ENCODE data around the gene CPPED1.
A peak's percentile ranks its signal among the peaks of the same experiment; 100 is the strongest.

The CPPED1 gene

DNA sequence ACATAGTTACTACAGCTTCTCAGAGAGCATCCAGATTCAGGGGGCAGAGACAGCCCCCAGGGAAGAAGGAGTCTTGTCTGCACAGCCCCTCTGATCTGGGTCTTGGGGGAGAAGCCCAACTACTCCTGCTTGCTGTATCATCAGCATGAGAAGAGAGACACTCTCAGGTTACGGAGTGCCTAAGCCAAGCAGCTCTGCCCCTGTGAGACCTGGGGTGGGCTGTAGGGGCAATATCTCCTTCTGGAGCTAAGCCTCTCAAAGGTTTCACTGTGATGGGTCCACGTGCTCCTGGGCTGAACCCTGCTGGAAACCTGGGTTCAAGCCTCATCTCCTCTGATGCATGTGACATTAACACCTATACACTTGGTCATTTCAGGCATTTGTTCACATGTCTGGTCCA is 123.2 kb downstream of the CPPED1 start:
- no peak for DNase-seq (ENCODE audit: low spot score)

DNA sequence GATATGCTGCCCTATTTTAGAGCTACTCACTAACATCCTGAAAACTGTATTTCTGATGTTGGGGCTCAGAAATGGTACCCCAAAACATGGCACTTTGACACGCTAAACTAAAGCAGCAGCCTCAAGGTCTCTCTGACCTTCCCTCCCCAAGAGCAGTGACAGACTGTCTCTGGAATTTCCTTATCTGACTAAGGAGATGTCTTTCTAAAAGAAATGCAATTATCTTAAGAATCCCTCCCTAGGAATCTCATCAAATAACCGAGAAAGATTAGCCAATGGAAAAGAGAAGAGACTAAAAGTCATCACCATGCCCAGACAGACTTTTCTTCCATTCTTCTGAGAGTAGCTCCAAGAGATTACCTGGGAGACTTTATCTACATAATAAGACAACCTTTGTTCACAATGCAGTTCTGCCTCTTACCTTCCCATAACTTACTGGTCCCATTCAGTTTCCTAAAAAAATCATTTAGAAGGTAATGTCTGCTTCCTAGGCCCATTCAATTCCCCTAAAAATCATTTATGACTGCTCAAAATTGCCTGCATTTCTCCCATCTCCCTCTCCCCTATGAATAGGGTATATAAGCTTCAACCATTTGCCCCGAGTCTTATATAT is 123.9 kb downstream of the CPPED1 start:
- DNase-seq (ENCODE audit: low spot score) = no peak

DNA sequence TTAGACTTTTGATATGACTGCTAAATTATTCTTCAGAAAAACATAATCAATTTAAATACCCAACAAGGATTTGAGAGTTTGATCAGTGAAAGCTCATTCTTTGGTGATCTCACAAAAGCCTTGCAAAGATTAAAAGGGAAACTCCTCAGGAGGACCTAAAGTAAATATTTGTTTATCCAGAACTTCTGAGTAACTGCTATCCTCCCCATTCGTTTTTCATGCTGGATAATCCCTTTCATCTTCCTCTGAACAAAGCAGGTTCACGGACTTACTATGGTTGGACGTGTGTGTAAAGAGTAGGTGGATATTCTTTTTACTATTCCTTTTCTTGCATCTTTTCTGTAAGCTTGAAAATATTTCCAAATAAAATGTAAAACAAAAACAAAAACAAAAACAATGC is 124.7 kb downstream of the CPPED1 start:
- DNase-seq (ENCODE audit: low spot score) = no peak

DNA sequence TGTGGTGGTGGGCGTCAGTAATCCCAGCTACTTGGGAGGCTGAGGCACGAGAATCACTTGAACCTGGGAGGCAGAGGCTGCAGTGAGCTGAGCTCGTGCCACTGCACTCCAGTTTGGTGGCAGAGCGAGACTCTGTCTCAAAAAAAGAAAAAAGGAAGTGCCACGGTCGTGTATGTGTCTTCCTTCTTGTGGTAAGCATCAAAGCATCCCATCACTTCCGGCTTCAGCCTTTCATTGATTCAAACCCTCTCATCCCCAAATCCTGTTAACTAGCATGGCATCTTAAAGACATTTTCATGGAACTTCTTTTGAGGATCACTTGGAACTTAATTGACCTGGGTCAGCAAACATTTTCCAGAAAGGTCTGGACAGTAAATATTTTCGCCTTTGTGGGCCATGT is 126.2 kb downstream of the CPPED1 start:
- DNase-seq (ENCODE audit: low spot score) = no peak

DNA sequence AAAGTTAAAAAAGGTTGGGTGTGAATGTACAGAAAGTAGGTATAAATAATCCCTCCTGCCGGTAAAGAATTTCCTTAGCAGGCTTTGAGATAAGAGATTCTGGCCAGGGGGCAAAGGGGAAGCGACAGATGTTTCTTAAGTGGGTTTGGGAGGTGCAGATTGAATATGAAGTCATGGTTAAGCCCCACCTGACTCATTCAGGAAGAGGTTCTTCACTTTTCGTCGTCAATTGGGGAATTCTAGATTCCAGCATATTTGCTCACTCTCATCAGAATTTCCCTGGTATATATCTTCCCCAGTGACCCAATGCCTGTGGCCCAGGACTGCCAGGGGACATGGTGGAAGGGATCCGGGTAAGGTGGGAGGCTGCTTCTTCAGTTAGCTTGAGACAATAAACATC is 127.8 kb downstream of the CPPED1 start:
- no peak for DNase-seq (ENCODE audit: low spot score)

DNA sequence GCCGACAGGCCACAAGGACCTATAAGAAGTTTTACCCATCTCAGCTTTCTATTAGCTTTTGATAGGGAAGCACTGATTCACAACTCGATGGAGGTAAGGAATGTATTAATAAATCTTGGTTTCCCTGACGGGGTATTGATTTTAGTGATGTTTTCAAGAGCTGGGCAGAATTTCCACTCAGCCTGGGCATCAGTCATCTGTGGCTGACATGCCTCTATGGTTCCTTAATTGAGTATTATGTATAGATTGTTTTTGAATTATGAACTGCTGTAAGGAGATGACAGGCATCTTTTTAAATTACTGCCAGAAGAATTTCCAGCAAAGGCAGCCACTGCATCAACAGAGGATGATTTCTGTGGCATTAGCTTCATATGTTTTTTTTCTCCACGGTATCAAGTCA is 128.6 kb downstream of the CPPED1 start:
- no peak for DNase-seq (ENCODE audit: low spot score)

DNA sequence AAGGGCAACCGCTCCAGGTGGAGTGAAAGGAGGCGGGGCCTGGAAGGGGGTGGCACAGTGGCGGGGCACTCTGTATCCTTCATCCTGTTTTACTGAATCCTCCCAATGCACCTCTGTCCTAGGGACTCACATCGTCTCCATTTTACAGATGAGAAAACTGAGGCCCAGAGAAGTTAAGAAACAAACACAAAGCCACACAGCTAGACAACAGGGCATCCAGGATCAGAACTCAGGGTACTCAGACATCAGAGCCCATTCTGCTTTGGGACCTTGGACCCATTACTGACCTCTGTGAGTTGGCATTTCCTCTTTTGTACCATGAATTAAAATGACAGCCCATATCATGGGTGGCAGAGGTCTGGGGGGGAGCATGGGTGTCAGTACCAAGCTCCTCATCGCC is 129.2 kb downstream of the CPPED1 start:
- DNase-seq (ENCODE audit: low spot score) = no peak

DNA sequence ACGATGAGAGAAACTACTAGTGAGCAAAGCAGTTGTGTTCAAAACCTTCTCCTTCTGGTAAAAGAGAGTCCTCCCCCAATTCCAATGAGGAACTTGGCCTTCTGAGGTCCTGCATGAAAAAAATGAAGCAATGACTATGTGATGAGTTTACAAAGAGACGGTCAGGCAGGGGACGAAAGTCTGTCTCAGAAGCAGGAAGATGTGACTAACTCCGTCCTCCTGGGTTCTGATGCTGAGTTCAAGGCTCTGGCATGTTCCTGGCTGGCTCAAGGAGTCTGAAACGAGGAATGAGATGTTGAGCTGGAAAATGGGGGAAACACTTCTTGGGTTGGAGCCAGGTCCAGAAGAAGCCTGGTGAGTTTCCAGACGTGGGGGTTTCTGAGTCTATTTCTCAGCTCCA is 129.6 kb downstream of the CPPED1 start:
- no peak for DNase-seq (ENCODE audit: low spot score)

DNA sequence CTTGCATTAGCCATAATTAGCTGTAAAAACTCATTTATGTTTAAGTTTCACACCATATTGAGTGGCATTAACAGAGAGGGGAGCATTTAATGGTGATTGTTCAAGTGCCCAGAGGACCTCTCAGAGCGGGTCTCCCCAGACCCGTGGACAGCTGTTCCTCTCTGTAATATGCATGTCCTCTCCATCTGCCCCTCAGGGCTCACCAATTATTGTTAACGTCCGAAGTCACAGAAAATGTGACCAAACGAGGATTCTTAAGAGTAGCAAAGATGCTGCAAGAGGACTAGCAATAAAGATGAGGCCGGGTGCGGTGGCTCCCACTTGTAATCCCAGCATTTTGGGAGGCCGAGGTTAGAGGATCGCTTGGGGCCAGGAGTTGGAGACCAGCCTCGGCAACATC is 130.2 kb downstream of the CPPED1 start:
- DNase-seq (ENCODE audit: low spot score) = no peak

DNA sequence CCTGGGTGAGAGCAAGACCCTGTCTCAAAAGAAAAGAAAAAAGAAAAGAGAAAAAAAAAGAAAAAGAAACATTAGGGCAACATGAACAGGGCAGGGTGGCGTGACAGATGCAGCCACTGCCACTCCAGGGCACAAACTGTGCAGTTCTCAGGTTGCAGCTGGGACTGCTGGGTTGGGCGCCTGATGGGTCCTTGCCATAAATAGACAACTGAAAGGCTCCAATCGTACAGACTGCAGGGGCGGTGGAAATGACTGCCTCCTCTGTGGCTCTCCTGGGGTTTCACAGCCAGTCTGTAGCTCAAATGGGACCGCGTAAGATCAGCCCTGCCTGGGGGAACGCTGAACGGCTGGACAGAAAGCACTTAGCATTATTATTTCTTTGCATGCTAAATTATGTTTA is 130.7 kb downstream of the CPPED1 start:
- DNase-seq (ENCODE audit: low spot score) = peak; percentile 16

DNA sequence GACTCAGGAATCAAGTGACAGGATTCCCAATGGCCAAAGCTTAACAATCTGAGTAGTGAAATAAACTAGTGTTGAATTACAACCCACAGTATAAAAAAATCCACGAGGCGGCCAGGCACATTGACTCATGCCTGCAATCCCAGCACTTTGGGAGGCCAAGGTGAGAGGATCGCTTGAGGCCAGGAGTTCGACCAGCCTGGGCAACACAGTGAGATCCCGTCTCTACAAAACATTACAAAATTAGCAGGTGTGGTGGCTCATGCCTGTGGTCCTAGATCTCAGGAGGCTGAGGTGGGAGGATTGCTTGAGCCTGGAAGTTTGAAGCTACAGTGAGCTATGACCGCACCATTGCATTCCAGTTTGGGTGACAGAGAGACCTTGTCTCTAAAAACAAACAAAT is 133.8 kb downstream of the CPPED1 start:
- DNase-seq (ENCODE audit: low spot score) = no peak

DNA sequence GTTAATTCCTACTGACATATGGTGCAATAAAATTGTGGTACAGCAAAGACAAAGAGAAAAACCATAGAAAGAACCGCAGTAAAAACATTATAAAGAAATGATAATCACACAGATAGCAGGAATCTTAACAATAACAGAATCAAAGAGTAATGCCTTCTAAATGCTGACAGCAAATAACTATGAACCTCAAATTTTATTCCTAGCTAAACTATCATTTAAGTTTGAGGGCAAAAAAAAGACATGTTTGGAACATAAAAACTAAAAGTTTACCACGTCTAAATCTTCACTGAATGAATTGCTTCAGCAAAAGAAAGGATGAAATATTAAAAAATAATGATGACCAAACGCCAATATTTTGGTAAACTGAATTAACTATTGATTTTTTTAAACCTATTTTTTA is 135.8 kb downstream of the CPPED1 start:
- DNase-seq (ENCODE audit: low spot score) = no peak

DNA sequence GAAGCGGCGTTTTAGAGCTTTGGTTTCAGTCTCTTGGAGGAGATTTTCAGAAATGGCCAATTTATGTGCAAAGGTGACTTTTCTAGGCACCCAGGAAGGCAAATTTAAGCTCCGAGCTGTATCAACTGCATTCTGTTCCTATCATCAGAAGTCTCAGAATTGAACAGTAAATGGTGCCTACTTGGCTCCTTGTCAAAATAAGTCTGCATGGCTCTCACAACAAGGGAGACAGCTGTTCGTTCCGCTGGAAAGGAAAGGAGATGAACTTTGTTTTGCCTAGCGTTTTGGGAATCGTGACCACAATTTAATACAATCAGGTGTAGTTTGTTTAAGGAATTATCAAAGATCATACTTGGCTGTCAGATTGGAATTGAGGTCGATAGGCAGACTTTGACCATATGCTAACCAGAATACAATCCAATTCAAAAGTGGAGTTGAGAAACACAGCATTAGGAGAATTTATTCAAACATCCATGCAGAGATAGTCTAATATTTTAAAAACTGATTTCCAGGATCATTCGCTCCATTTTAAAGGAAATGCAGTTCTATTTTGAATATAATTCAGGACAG is 139.4 kb downstream of the CPPED1 start:
- no peak for DNase-seq (ENCODE audit: low spot score)

DNA sequence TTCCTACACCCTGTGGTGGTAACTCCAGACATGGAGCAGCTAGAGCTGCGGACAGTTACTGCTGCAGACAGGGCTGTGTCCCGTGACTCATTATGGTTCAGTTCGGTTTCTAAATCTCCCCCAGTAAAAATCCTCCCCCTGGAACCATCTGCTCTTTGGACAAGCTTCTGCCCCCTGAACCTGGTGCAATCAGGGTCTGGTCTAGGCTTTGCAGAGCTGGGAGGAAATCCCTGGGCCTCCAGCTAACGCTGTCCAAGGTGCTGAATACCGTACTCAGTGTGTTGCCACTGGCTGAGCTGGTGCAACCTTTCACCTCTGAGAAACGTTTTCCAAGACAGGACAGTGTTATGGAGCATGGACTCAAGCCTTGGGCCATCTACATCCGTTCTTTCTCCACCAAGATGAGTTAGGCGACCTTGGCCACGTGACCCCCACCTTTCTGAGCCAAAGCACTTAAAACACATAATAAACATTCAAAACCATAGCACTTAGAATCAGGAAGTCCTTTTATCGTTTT is 142.0 kb downstream of the CPPED1 start:
- no peak for DNase-seq (ENCODE audit: low spot score)

DNA sequence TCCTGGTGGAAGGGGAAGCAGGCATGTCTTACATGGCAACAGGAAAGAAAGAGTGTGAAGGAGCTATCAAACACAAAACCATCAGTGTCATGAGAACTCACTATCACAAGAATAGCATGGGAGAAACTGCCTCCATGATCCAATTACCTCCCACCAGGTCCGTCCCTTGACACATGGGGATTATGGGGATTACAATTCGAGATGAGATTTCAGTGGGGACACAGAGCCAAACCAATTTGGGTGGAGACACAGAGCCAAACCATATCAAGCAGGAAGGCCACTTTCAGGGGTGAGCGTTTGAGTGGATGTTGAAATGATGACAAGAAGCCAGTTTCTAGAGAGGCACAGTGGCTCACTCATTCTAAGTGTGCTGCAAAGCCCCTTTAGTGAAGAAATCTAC is 143.8 kb downstream of the CPPED1 start:
- DNase-seq (ENCODE audit: low spot score) = no peak

DNA sequence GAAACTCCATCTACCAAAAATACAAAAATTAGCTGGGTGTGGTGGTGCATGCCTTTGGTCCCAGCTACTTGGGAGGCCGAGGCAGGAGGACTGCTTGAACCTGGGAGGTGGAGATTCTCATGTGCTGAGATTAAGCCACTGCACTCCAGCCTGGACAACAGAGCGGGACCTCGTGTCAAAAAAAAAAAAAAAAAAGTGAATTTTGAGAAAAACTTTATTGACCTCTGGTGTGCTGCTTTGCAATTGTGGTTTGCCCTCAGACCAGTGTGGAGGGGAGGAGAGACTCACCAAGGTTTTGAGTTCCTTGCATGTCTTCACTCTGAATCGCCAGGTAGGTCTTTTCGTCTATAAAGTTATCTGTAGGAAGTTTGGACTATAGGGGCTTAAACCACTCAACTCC is 145.2 kb downstream of the CPPED1 start:
- no peak for DNase-seq (ENCODE audit: low spot score)

DNA sequence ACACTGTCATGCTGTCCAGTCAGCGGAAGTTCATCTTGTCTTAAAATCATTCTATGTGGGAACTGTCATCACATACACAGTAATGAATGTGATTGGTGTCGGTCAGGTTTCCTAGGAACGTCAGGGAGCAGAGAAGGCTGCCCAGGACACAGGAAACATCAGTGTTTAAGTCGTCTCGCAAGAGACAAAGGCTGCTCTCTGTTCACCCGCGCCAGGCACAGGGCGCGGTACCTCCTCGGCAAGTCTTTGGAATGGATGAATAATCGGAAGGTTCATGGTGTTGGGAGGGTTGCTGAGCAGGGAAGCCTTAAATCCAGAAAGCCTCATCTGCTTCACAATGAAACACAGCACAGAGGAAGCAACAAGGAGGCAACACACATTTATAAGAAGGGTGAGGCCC is 148.2 kb downstream of the CPPED1 start:
- DNase-seq (ENCODE audit: low spot score) = no peak

DNA sequence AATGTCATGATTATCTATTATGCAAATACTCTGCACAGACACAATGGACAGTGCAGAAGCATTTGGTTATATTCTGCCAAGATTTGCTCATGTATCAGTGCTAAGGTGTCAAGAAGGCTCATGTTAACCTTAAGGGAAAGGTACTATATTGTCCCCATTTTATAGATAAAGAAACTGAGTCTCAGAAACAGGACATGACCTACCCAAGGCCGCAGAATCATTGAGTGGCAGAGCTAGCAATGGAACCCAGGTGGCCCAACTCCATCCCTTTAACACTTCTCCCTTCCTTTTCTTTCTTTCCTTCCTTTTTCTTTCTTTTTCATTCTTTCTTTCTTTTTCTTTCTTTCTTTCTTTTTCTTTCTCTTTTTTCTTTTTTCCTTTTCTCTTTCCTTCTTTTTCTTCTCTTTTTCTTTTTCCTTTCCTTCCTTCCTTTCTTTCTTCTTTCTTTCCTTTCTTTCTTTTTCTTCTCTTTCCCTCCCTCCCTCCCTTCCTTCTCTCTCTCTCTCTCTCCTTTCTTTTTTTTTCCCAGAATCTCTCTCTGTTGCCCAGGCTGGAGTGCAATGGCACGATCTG is 149.8 kb downstream of the CPPED1 start:
- no peak for DNase-seq (ENCODE audit: low spot score)

DNA sequence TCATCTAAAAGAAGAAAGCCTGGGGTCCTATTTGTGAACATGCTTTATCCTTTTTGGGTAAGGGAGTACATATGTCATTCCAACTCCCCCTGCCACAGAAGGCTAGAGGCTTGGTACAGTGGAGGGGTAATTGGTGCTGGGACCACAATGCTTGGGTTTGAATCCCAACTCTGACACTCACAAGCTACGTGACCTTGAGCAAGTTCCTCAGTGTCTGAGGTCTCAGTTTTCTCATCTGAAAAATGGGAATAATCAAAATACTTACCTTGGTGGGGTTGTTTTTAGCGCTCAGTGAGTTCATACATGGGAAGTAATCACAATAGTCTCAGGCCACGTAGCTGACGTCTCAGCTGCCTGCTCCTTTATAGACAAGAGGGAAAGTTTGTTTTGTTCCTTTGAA is 150.8 kb downstream of the CPPED1 start:
- DNase-seq (ENCODE audit: low spot score) = no peak

DNA sequence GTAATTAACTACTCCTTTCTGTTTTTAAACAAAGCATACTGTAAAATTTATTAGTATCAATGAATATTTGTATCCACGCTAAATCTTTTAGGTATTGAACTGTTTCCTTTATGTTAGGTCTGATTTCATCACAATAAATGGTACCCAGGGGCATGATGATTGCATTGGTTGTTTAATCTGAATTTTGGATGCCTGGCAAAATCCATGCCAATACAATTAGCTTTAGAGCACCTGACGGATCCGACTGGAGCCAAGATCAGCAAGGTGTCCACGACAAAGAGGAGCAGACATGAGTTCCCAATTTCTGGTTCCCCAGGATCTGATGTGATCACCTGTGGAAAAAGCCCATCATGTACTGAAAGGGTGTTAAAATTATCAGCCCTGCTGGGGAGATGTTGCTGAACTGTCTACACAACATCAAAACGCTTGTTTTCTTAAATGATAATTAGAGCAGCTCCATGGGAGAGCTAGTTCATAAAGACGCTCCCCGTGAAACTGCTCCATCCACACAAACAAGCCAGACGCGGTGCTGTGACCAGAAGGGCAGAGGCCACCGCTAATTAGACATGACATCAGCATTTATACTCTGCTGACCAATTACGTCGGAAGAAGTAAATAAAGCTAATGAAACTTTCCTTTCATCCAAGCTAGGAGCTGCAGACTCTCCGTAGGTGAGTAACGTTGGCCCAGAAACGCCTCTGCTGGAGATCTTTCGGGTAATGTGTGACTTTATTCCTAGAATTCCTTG is 151.7 kb downstream of the CPPED1 start:
- no peak for DNase-seq (ENCODE audit: low spot score)

DNA sequence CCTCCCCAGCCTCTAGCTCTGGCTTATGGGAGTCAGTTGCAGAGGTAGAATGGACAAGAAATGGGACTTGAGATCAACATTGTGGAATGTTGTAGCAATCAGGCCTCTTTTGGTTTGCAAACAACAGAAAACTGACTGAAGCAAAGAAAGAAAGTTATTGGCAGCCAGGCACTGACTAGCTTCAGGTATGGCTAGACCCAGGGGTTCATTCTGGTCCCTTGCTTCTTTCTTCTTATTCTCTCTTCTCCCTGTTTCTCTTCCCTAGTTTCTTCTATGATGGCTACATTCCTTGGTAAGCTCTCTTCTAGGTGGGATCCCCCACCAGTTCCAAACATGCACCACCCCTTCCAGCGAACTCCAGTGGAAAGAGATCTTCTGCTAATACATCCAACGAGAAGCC is 154.3 kb downstream of the CPPED1 start:
- no peak for DNase-seq (ENCODE audit: low spot score)

DNA sequence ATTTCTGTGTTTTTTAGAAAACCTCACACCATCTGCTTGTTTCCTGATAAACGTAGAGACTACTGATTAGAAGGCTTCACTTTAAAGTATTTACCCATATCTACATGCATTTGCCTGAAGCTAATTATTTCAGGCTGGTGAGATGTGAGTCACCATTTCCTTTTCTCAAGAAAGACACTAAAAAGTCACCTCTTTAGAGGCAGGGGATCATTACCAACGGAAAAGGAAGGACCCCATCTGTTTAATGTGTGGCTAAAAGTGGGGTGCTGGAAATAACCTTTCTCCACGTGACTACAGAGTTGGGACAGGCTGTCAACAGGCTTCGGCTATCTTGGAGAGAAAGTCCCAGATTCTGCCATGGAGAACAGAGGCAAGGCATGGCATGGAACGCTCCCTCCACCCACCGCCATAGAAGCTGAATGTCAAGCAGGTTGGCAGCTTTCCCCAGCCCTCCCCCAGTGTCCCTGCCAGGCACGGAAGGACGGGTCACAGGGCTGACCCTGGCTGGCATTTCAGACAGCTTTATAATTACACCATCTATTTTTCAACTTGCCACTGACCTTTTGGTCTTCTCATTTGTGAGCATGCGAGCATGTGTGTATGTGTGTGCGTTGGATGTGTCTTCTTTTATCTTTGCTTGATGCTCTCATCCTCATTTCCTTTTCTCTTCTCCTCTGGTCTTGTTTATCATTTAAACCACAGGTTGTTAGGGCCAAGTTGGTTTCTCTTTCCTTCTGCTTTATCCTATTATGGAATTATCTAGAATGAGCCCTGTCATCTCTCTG is 157.0 kb downstream of the CPPED1 start:
- DNase-seq (ENCODE audit: low spot score) = peak; percentile 78
